PFSK-1 (cell line): ENCODE measurements around the gene ABCC6.

Experiments used
- FOXP2 ChIP-seq: optimal IDR thresholded peaks from 2 replicates; pipeline ENCODE3; 2011; ENCODE audit warnings: borderline replicate concordance, control low read depth, inconsistent platforms; ENCODE audit not compliant: insufficient read depth; ENCODE audit errors: extremely low read length, extremely low read depth
- POLR2AphosphoS5 ChIP-seq: IDR thresholded peaks from 2 replicates; pipeline ENCODE4 v1.6.1; 2012; ENCODE audit warnings: low read depth, mild to moderate bottlenecking, control low read depth, low read length, moderate library complexity
- SIN3A ChIP-seq: IDR thresholded peaks from 2 replicates; pipeline ENCODE4 v1.6.1; 2012; ENCODE audit warnings: mild to moderate bottlenecking, low read length, moderate library complexity, borderline replicate concordance; ENCODE audit not compliant: insufficient read depth
- TAF1 ChIP-seq: IDR thresholded peaks from 2 replicates; pipeline ENCODE4 v1.6.1; 2012; ENCODE audit warnings: low read length, control low read depth, borderline replicate concordance; ENCODE audit not compliant: insufficient read depth
- TF ChIP-seq, protein P1 (sequence below), 2 experiments: IDR thresholded peaks; 2 replicates each; pipeline versions ENCODE4 v1.6.1 to v1.8.0; 2011 to 2012; ENCODE audit warnings: low read depth in 2 of 2, low read length in 2 of 2, control low read depth in 1 of 2, inconsistent platforms in 1 of 2, mild to moderate bottlenecking in 1 of 2, moderate library complexity in 1 of 2; ENCODE audit not compliant: insufficient read depth in 1 of 2

ABCC6 gene

DNA sequence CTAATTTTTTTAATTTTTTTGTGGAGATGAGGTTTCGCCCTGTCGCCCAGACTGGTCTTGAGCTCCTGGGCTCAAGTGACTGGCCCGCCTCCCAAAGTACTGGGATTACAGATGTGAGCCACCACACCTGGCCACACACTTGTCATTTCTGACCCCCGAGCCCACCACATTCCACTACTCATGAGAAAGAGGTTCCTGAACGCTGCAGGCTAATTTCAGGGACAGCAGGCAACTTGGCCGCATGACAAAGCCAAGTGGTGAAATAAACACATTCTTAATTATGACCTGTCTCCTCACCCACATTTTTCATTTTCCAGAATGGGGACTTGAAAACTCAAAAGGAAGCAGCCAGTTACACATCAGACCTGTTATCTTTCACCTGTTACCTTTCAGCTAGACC, 114.5 kb downstream of the ABCC6 start:
- TF ChIP-seq, protein P1, sequence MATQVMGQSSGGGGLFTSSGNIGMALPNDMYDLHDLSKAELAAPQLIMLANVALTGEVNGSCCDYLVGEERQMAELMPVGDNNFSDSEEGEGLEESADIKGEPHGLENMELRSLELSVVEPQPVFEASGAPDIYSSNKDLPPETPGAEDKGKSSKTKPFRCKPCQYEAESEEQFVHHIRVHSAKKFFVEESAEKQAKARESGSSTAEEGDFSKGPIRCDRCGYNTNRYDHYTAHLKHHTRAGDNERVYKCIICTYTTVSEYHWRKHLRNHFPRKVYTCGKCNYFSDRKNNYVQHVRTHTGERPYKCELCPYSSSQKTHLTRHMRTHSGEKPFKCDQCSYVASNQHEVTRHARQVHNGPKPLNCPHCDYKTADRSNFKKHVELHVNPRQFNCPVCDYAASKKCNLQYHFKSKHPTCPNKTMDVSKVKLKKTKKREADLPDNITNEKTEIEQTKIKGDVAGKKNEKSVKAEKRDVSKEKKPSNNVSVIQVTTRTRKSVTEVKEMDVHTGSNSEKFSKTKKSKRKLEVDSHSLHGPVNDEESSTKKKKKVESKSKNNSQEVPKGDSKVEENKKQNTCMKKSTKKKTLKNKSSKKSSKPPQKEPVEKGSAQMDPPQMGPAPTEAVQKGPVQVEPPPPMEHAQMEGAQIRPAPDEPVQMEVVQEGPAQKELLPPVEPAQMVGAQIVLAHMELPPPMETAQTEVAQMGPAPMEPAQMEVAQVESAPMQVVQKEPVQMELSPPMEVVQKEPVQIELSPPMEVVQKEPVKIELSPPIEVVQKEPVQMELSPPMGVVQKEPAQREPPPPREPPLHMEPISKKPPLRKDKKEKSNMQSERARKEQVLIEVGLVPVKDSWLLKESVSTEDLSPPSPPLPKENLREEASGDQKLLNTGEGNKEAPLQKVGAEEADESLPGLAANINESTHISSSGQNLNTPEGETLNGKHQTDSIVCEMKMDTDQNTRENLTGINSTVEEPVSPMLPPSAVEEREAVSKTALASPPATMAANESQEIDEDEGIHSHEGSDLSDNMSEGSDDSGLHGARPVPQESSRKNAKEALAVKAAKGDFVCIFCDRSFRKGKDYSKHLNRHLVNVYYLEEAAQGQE (IDR thresholded peaks at IDR 0.05; ENCODE audit: insufficient read depth in 1 of 2, low read depth in 2 of 2, low read length in 2 of 2) = no peak
- TF ChIP-seq SIN3A (no peak), TAF1 (no peak), POLR2AphosphoS5 (no peak), FOXP2 (no peak)

DNA sequence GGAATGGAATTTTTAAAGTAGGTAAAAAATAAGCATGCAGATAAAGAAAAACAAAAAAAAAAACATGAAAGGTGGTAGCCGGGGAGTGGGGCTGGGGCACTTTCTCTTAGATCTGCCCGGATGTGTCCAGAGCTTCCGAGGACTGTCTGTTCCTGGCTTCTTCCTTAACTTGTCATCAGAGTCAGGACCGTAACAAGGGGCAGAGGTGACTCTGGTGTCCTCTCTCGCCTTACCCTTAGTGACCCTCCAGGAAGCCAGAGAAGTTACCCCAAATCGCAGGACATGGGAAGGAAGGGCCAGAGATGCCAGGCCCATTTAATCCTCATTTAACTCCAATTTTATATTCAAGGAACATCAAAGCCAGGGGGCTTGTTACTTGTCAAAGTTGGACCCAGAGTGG, 115.5 kb downstream of the ABCC6 start:
- TF ChIP-seq SIN3A (no peak), POLR2AphosphoS5 (no peak), TAF1 (no peak), FOXP2 (no peak)
- TF ChIP-seq, protein P1 (IDR thresholded peaks at IDR 0.05; ENCODE audit: insufficient read depth in 1 of 2, low read depth in 2 of 2, low read length in 2 of 2) = no peak

- TF ChIP-seq FOXP2 (no peak), SIN3A (no peak), TAF1 (no peak), POLR2AphosphoS5 (no peak)
- TF ChIP-seq, protein P1 (IDR thresholded peaks at IDR 0.05; ENCODE audit: insufficient read depth in 1 of 2, low read depth in 2 of 2, low read length in 2 of 2) = no peak
Observed at GRCh38 chr16:16106466-16106865, 116.8 kb downstream of the ABCC6 start.

DNA sequence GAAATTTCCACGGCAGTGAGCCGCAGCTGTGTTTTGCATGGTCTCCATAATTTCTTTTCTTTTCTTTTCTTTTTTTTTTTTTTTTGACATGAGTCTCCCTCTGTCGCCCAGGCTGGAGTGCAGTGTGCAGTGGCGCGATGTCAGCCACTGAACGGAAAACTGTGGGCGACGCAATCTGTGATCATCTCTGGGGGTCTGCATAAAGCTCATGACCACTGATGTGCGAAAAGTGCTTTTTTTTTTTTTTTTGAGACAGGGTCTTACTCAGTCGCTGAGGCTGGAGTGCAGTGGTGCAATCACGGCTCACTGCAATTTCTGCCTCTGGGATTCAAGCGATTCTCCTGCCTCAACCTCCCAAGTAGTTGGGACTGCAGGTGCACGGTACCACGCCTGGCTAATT, 117.6 kb downstream of the ABCC6 start:
- TF ChIP-seq SIN3A (no peak), FOXP2 (no peak), POLR2AphosphoS5 (no peak), TAF1 (no peak)
- TF ChIP-seq, protein P1 (IDR thresholded peaks at IDR 0.05; ENCODE audit: insufficient read depth in 1 of 2, low read depth in 2 of 2, low read length in 2 of 2) = no peak

- TF ChIP-seq SIN3A (no peak), POLR2AphosphoS5 (no peak), TAF1 (no peak), FOXP2 (no peak)
- TF ChIP-seq, protein P1 (IDR thresholded peaks at IDR 0.05; ENCODE audit: insufficient read depth in 1 of 2, low read depth in 2 of 2, low read length in 2 of 2) = no peak
Observed at GRCh38 chr16:16102738-16103137, 120.6 kb downstream of the ABCC6 start.
